Activated B cell treated with CpG ODN at 0.5 μM for 24 hours (primary cell): Measurements from ENCODE around the gene BACE1-AS. TPM values are rescaled to one million over a fixed set of nuclear protein-coding genes. Genes with fewer than 3 reads are reported as not detected.

Experiments used
- ATAC-seq: fragments of 200-7000 bp; cut with Tn5 transposase; one replicate; pipeline ENCODE4 v1.10.0; 2021; ENCODE audit warnings: low read depth, mild to moderate bottlenecking, moderate library complexity
- CTCF ChIA-PET: fragments of 350-600 bp; sonication (Branson Sonifier 250); formaldehyde crosslinking; loops from one replicate; lab custom pipeline; 2021; ENCODE audit warnings: antibody characterized with exemption; lab: Charles Lee
- POLR2A ChIA-PET: fragments of 350-600 bp; sonication (Branson Sonifier 250); formaldehyde crosslinking; loops from one replicate; lab custom pipeline; 2021; ENCODE audit warnings: antibody characterized with exemption; lab: Charles Lee
- DNase-seq: peaks from one replicate; pipeline ENCODE4 v3.0.0; 2022
- H3K27ac Mint-ChIP-seq: one replicate; pipeline ENCODE4 v1.8.0; 2020; ENCODE audit warnings: mixed read lengths
- H3K27me3 Mint-ChIP-seq: one replicate; pipeline ENCODE4 v1.8.0; 2021; ENCODE audit warnings: mixed read lengths
- H3K36me3 Mint-ChIP-seq: one replicate; pipeline ENCODE4 v1.8.0; 2021; ENCODE audit warnings: low read depth, mixed read lengths
- H3K4me1 Mint-ChIP-seq: one replicate; pipeline ENCODE4 v1.8.0; 2021; ENCODE audit warnings: mixed read lengths
- H3K4me3 Mint-ChIP-seq: one replicate; pipeline ENCODE4 v1.8.0; 2020; ENCODE audit warnings: mild to moderate bottlenecking, mixed read lengths
- H3K9me3 Mint-ChIP-seq: one replicate; pipeline ENCODE4 v1.8.0; 2020; ENCODE audit warnings: mixed read lengths
- intact Hi-C: fragments of 100-400 bp; cut with micrococcal nuclease; formaldehyde crosslinking; loops from one replicate; pipeline ENCODE4 v1.15.1; 2024
- total RNA-seq: library from RNA; stranded (reverse); gene quantifications from 2 replicates; pipeline ENCODE4 v1.2.3, GENCODE V29; 2022
- TF ChIP-seq, protein P1 (sequence below): fragments of 200-600 bp; IDR thresholded peaks from one replicate; pipeline ENCODE4 v1.8.0; 2022; ENCODE audit warnings: antibody characterized with exemption, mild to moderate bottlenecking

Gene BACE1-AS
- total RNA-seq, 1 donor from 2014 or later, result 7.9 TPM

- H3K27me3 Mint-ChIP-seq, result peaks cover 38% of the 10 kb centered on the region
- no peak for ATAC-seq
- no peak overlapping the region for H3K27ac Mint-ChIP-seq
- H3K36me3 Mint-ChIP-seq, result no peaks in the 10 kb centered on the region
- peaks cover 10% of the 10 kb centered on the region for H3K4me1 Mint-ChIP-seq
- intact Hi-C loops, result no loop called here
- no peak for DNase-seq
- TF ChIP-seq, protein P1, sequence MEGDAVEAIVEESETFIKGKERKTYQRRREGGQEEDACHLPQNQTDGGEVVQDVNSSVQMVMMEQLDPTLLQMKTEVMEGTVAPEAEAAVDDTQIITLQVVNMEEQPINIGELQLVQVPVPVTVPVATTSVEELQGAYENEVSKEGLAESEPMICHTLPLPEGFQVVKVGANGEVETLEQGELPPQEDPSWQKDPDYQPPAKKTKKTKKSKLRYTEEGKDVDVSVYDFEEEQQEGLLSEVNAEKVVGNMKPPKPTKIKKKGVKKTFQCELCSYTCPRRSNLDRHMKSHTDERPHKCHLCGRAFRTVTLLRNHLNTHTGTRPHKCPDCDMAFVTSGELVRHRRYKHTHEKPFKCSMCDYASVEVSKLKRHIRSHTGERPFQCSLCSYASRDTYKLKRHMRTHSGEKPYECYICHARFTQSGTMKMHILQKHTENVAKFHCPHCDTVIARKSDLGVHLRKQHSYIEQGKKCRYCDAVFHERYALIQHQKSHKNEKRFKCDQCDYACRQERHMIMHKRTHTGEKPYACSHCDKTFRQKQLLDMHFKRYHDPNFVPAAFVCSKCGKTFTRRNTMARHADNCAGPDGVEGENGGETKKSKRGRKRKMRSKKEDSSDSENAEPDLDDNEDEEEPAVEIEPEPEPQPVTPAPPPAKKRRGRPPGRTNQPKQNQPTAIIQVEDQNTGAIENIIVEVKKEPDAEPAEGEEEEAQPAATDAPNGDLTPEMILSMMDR, result no peak
- no peak overlapping the region for H3K4me3 Mint-ChIP-seq
- no peaks in the 10 kb centered on the region for H3K9me3 Mint-ChIP-seq
- CTCF ChIA-PET, result no interaction called here
- POLR2A ChIA-PET, result no interaction called here
Observed at GRCh38 chr11:117313091-117313490, 21.9 kb downstream of the BACE1-AS start.

DNA sequence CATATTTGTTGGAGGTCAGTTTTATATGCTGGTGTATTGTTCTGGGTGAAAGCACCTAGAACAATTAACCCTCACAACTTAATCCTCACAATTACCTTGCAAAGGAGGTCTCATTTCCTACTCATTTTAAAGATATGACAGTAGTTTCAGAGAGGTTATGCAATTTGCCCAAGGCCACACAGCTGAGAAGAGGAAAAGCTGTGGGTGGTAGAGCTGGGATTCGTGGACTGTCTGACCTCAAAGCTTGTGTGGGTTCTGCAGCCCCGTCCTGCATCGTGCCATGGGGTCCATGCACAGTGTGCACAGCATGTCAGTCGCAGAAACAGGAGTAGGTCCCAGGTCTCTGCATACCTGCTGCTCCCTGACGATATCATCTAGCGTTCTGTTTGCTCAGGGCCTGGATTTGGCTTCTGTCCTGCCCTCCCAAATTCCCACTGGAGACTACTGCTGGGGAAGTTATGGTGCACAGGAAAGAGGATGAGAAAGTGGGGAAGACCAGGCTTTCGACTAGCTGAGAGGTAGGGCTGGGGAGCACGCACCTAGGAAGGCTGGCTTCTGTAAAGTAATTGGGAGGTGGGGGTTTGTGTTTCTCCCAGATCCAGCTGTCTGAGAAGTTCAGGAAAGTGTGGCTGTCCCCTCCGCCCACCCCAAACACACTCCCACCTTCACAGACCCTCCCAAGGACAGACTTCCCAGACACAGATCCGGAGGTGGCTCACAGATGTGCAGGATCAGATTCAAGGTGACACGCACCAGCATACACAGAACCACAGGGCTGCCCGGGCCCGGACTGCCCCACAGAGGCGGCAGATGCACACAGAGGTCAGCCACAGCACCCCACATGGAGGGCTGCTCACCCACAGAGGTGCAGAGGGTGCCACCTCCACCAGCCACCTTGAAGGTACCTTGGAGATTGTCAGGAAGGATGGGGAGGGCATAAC is 23.0 kb downstream of the BACE1-AS start:
- CTCF ChIA-PET, result no interaction called here
- TF ChIP-seq, protein P1, result no peak
- DNase-seq (no peak), ATAC-seq (no peak)
- intact Hi-C loops, result no loop called here
- peaks cover 10% of the 10 kb centered on the region for H3K4me1 Mint-ChIP-seq
- no peak overlapping the region for H3K27ac Mint-ChIP-seq
- H3K9me3 Mint-ChIP-seq, result no peaks in the 10 kb centered on the region
- H3K27me3 Mint-ChIP-seq, result peaks cover 37% of the 10 kb centered on the region
- peak overlapping the region; percentile 15 for H3K4me3 Mint-ChIP-seq
- H3K36me3 Mint-ChIP-seq, result no peaks in the 10 kb centered on the region
- POLR2A ChIA-PET, result no interaction called here

DNA sequence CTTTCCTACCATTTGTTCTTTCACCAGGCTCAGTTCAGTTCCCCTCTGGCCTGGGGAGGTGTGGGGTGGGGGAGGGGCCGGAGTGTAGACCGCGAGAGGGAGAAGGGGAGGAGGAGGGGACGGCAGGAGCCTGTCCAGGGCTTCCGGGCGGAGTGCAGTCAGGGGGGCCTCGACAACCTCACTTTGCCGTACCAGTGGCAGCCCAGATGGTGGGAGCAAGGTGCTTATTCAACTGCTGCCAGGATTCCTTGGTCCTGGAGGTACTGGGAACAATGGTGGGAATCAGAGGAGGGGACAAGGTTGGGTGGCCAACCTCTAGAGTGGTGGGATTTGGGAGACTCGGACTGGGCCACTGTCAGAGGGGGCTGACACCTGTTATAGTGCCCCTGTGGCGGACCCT is 23.7 kb downstream of the BACE1-AS start:
- ATAC-seq (no peak), DNase-seq (no peak)
- Mint-ChIP-seq H3K27ac (no peak overlapping the region), H3K36me3 (no peaks in the 10 kb centered on the region), H3K27me3 (peaks cover 41% of the 10 kb centered on the region), H3K9me3 (no peaks in the 10 kb centered on the region), H3K4me1 (peaks cover 10% of the 10 kb centered on the region), H3K4me3 (peak overlapping the region; percentile 56)
- ChIA-PET POLR2A (no interaction called here), CTCF (no interaction called here)
- TF ChIP-seq, protein P1, result no peak
- intact Hi-C loops, result no loop called here

- H3K4me1 Mint-ChIP-seq, result peaks cover 10% of the 10 kb centered on the region
- intact Hi-C loops, result no loop called here
- no peak overlapping the region for H3K27ac Mint-ChIP-seq
- no peaks in the 10 kb centered on the region for H3K36me3 Mint-ChIP-seq
- ATAC-seq (peak; percentile 66), DNase-seq (peak; percentile 25)
- peaks cover 41% of the 10 kb centered on the region for H3K27me3 Mint-ChIP-seq
- ChIA-PET POLR2A (no interaction called here), CTCF (interaction anchor here (1.1 kb wide), 1 partner anchor 12 kb away, joined by 3 read pairs; the partner anchor contains the start of gene CEP164)
- no peaks in the 10 kb centered on the region for H3K9me3 Mint-ChIP-seq
- peak overlapping the region; percentile 79 for H3K4me3 Mint-ChIP-seq
- TF ChIP-seq, protein P1, result no peak
Observed at GRCh38 chr11:117315285-117316196, 24.4 kb downstream of the BACE1-AS start.
